Immature natural killer cell (primary cell): Measurements from ENCODE around the gene CD109. TPM values are rescaled to one million over a fixed set of nuclear protein-coding genes. Genes with fewer than 3 reads are reported as not detected.
"Not testable (repeated sequence)": the region's sequence is repeated elsewhere in the genome, so short reads cannot be mapped to it uniquely, and the experiment has no call there.

ENCODE experiments used
- DNase-seq, 3 donors: peaks; one replicate each; pipeline ENCODE4 v3.0.0; 2022; ENCODE audit warnings: mixed read lengths in 1 of 3
- H3K27ac Mint-ChIP-seq, 6 donors: one replicate each; pipeline ENCODE4 v1.8.0; 2020; ENCODE audit warnings: mixed read lengths in 6 of 6, mild to moderate bottlenecking in 5 of 6, inconsistent platforms in 4 of 6, moderate library complexity in 3 of 6
- H3K27me3 Mint-ChIP-seq, 3 donors: one replicate each; pipeline ENCODE4 v1.8.0; 2020 to 2021; ENCODE audit warnings: low read depth in 3 of 3, mild to moderate bottlenecking in 3 of 3, mixed read lengths in 3 of 3, moderate library complexity in 3 of 3, inconsistent platforms in 1 of 3
- H3K36me3 Mint-ChIP-seq, 3 donors: one replicate each; pipeline ENCODE4 v1.8.0; 2020; ENCODE audit warnings: mixed read lengths in 3 of 3, inconsistent platforms in 2 of 3, mild to moderate bottlenecking in 2 of 3
- H3K4me1 Mint-ChIP-seq, 2 donors: one replicate each; pipeline ENCODE4 v1.8.0; 2020; ENCODE audit warnings: inconsistent platforms in 2 of 2, mild to moderate bottlenecking in 2 of 2, mixed read lengths in 2 of 2, moderate library complexity in 1 of 2
- H3K4me3 Mint-ChIP-seq, 5 donors: one replicate each; pipeline ENCODE4 v1.8.0; 2020; ENCODE audit warnings: mild to moderate bottlenecking in 5 of 5, mixed read lengths in 5 of 5, inconsistent platforms in 3 of 5, moderate library complexity in 3 of 5
- H3K9me3 Mint-ChIP-seq, 6 donors: one replicate each; pipeline ENCODE4 v1.8.0; 2020; ENCODE audit warnings: mild to moderate bottlenecking in 6 of 6, mixed read lengths in 6 of 6, inconsistent platforms in 4 of 6, moderate library complexity in 3 of 6
- polyA plus RNA-seq, 3 donors: library from polyadenylated mRNA; unstranded; fragments of 300-500 nt; fragmentation: Illumina TruSeq; gene quantifications; one replicate each; pipeline ENCODE4 v1.2.3, GENCODE V29; 2021

CD109 gene
- polyA plus RNA-seq, 3 donors from 2014 or later: 0.04 to 0.09 TPM; not detected in 1

GRCh38 chr6:73723480-73723879, 27.5 kb downstream of the CD109 start:
- peak overlapping the region in 1 of 6 donors; percentile 57 for H3K27ac Mint-ChIP-seq
- H3K4me3 Mint-ChIP-seq, DNase-seq, H3K27me3 Mint-ChIP-seq, H3K9me3 Mint-ChIP-seq, H3K36me3 Mint-ChIP-seq: not testable (repeated sequence)
- peaks cover 13 to 14% of the 10 kb centered on the region in 2 donors for H3K4me1 Mint-ChIP-seq

- H3K27me3 Mint-ChIP-seq: peaks cover 0 to 4% (median 2%) of the 10 kb centered on the region in 3 donors
- H3K4me3 Mint-ChIP-seq: no peak overlapping the region
- no peak for DNase-seq
- H3K27ac Mint-ChIP-seq: peak overlapping the region in 1 of 6 donors; percentile 61
- no peaks in the 10 kb centered on the region for H3K36me3 Mint-ChIP-seq
- H3K9me3 Mint-ChIP-seq: no peaks in the 10 kb centered on the region
- peaks cover 13 to 14% of the 10 kb centered on the region in 2 donors for H3K4me1 Mint-ChIP-seq
These were observed 28.4 kb downstream of the CD109 start for GRCh38 chr6:73724389-73724788.

GRCh38 chr6:73725192-73725591, 29.2 kb downstream of the CD109 start:
- DNase-seq: peak in 2 of 3 donors; percentile 14 to 15
- H3K27ac Mint-ChIP-seq: peak overlapping the region in 5 of 6 donors; percentile 52 to 79 (median 67)
- not testable (repeated sequence) for H3K9me3 Mint-ChIP-seq, H3K36me3 Mint-ChIP-seq, H3K27me3 Mint-ChIP-seq
- H3K4me3 Mint-ChIP-seq: peak overlapping the region; percentile 48 to 87 (median 79)
- peaks cover 13 to 14% of the 10 kb centered on the region in 2 donors for H3K4me1 Mint-ChIP-seq

- H3K4me1 Mint-ChIP-seq: peaks cover 13 to 14% of the 10 kb centered on the region in 2 donors
- peaks cover 0 to 4% (median 0%) of the 10 kb centered on the region in 3 donors for H3K27me3 Mint-ChIP-seq
- DNase-seq: no peak
- no peaks in the 10 kb centered on the region for H3K36me3 Mint-ChIP-seq
- no peak overlapping the region for H3K4me3 Mint-ChIP-seq
- H3K9me3 Mint-ChIP-seq: no peaks in the 10 kb centered on the region
- no peak overlapping the region for H3K27ac Mint-ChIP-seq
These were observed 31.1 kb downstream of the CD109 start for GRCh38 chr6:73727114-73727513.

GRCh38 chr6:73728548-73729205, 32.7 kb downstream of the CD109 start:
- peaks cover 0 to 2% (median 0%) of the 10 kb centered on the region in 3 donors for H3K27me3 Mint-ChIP-seq
- H3K27ac Mint-ChIP-seq: no peak overlapping the region
- no peak for DNase-seq
- peaks cover 4 to 7% of the 10 kb centered on the region in 2 donors for H3K4me1 Mint-ChIP-seq
- H3K4me3 Mint-ChIP-seq: no peak overlapping the region
- no peaks in the 10 kb centered on the region for H3K36me3 Mint-ChIP-seq
- no peaks in the 10 kb centered on the region for H3K9me3 Mint-ChIP-seq

GRCh38 chr6:73731285-73731684, 35.3 kb downstream of the CD109 start:
- Mint-ChIP-seq H3K27me3 (peaks cover 0 to 2% (median 0%) of the 10 kb centered on the region in 3 donors), H3K27ac (no peak overlapping the region), H3K4me1 (no peaks in the 10 kb centered on the region), H3K36me3 (no peaks in the 10 kb centered on the region), H3K9me3 (no peaks in the 10 kb centered on the region), H3K4me3 (no peak overlapping the region)
- DNase-seq: no peak

- Mint-ChIP-seq H3K4me1 (no peaks in the 10 kb centered on the region), H3K27me3 (peaks cover 0 to under 1% (median 0%) of the 10 kb centered on the region in 3 donors), H3K27ac (no peak overlapping the region), H3K36me3 (no peaks in the 10 kb centered on the region), H3K9me3 (no peaks in the 10 kb centered on the region), H3K4me3 (no peak overlapping the region)
- DNase-seq: peak; percentile 45 to 59 (median 59)
These were observed 37.1 kb downstream of the CD109 start for GRCh38 chr6:73732845-73733675.

- Mint-ChIP-seq H3K27ac (no peak overlapping the region), H3K4me1 (no peaks in the 10 kb centered on the region), H3K27me3 (no peaks in the 10 kb centered on the region), H3K36me3 (no peaks in the 10 kb centered on the region), H3K9me3 (no peaks in the 10 kb centered on the region), H3K4me3 (no peak overlapping the region)
- DNase-seq: no peak
These were observed 37.8 kb downstream of the CD109 start for GRCh38 chr6:73733791-73734190.

- no peaks in the 10 kb centered on the region for H3K27me3 Mint-ChIP-seq
- H3K27ac Mint-ChIP-seq: no peak overlapping the region
- no peaks in the 10 kb centered on the region for H3K4me1 Mint-ChIP-seq
- no peak overlapping the region for H3K4me3 Mint-ChIP-seq
- no peaks in the 10 kb centered on the region for H3K9me3 Mint-ChIP-seq
- DNase-seq: no peak
- H3K36me3 Mint-ChIP-seq: no peaks in the 10 kb centered on the region
These were observed 38.9 kb downstream of the CD109 start for GRCh38 chr6:73734832-73735453.

GRCh38 chr6:73738367-73739028, 42.5 kb downstream of the CD109 start:
- no peak for DNase-seq
- Mint-ChIP-seq H3K4me3 (no peak overlapping the region), H3K27ac (no peak overlapping the region), H3K9me3 (no peaks in the 10 kb centered on the region), H3K27me3 (no peaks in the 10 kb centered on the region), H3K36me3 (no peaks in the 10 kb centered on the region), H3K4me1 (no peaks in the 10 kb centered on the region)

GRCh38 chr6:73739096-73739495, 43.1 kb downstream of the CD109 start:
- Mint-ChIP-seq H3K27ac (no peak overlapping the region), H3K4me1 (no peaks in the 10 kb centered on the region), H3K36me3 (no peaks in the 10 kb centered on the region), H3K9me3 (no peaks in the 10 kb centered on the region), H3K27me3 (peaks cover 0 to 2% (median 0%) of the 10 kb centered on the region in 3 donors), H3K4me3 (no peak overlapping the region)
- peak; percentile 38 to 58 (median 46) for DNase-seq

- H3K27me3 Mint-ChIP-seq: peaks cover 0 to 2% (median 0%) of the 10 kb centered on the region in 3 donors
- DNase-seq: no peak
- H3K27ac Mint-ChIP-seq: no peak overlapping the region
- H3K4me1 Mint-ChIP-seq: no peaks in the 10 kb centered on the region
- H3K9me3 Mint-ChIP-seq: no peaks in the 10 kb centered on the region
- H3K36me3 Mint-ChIP-seq: no peaks in the 10 kb centered on the region
- no peak overlapping the region for H3K4me3 Mint-ChIP-seq
These were observed 46.4 kb downstream of the CD109 start for GRCh38 chr6:73742433-73742832.

- no peaks in the 10 kb centered on the region for H3K36me3 Mint-ChIP-seq
- no peak overlapping the region for H3K27ac Mint-ChIP-seq
- DNase-seq: no peak
- H3K4me3 Mint-ChIP-seq: no peak overlapping the region
- no peaks in the 10 kb centered on the region for H3K9me3 Mint-ChIP-seq
- H3K27me3 Mint-ChIP-seq: peaks cover 0 to 2% (median 0%) of the 10 kb centered on the region in 3 donors
- no peaks in the 10 kb centered on the region for H3K4me1 Mint-ChIP-seq
These were observed 47.1 kb downstream of the CD109 start for GRCh38 chr6:73743081-73743480.
